Measurements from ENCODE around the gene KRT73.

DNA sequence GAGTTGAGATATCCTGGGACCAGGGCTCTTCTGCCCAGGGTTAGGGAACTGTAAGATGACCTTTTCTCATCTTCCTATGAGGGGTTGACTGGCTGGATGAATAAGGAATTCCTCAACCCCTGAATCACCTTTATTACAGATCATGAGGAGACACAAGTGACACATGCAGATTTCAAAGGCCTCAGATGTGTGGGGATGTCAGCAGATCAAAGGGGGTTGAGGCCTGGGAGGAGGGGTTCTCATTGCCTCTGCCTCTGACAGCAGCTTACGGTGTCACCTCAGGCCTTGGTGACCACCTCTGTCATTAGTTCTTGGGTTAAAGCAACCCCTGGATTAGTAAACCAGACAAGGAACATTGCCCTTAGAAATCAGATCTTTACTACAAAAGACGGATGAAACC is 15.0 kb downstream of the KRT73 start:
- TF ChIP-seq, protein P1, sequence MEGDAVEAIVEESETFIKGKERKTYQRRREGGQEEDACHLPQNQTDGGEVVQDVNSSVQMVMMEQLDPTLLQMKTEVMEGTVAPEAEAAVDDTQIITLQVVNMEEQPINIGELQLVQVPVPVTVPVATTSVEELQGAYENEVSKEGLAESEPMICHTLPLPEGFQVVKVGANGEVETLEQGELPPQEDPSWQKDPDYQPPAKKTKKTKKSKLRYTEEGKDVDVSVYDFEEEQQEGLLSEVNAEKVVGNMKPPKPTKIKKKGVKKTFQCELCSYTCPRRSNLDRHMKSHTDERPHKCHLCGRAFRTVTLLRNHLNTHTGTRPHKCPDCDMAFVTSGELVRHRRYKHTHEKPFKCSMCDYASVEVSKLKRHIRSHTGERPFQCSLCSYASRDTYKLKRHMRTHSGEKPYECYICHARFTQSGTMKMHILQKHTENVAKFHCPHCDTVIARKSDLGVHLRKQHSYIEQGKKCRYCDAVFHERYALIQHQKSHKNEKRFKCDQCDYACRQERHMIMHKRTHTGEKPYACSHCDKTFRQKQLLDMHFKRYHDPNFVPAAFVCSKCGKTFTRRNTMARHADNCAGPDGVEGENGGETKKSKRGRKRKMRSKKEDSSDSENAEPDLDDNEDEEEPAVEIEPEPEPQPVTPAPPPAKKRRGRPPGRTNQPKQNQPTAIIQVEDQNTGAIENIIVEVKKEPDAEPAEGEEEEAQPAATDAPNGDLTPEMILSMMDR (conservative IDR thresholded peaks at IDR 0.05 in 1 of 2, IDR thresholded peaks at IDR 0.05 in 1 of 2; ENCODE audit: low read depth in 1 of 2, low read length in 2 of 2), result no peak
- TF ChIP-seq EZH2 (IDR thresholded peaks at IDR 0.05; ENCODE audit: low read length, missing control alignments), result no peak

Data from fibroblast of lung (primary cell).